K562 (cell line): ENCODE measurements around the gene TMEM131. TPM values are rescaled to one million over a fixed set of nuclear protein-coding genes. Genes with fewer than 3 reads are reported as not detected.

ENCODE experiments used
- ATAC-seq: fragments of 200-7000 bp; cut with Tn5 transposase; 3 replicates; pipeline ENCODE4 v1.9.1; 2020; ENCODE audit warnings: moderate library complexity
- BruUV-seq: library from RNA; stranded (reverse); fragments of 400-500 nt; replicated peaks from 2 replicates; lab custom pipeline; 2021; lab: Mats Ljungman, UMichigan
- CTCF ChIA-PET: fragments of 300-600 bp; formaldehyde crosslinking; extraction: SDS; loops from one replicate; lab custom pipeline; 2021; ENCODE audit warnings: low intra/inter-chr PET ratio; lab: Yijun Ruan, JAX
- POLR2A ChIA-PET: fragments of 300-600, 350-650 bp; sonication (Branson Sonifier 250); formaldehyde crosslinking; extraction: SDS; loops from one replicate; lab custom pipeline; 2021; ENCODE audit warnings: antibody characterized with exemption, inconsistent platforms; lab: Yijun Ruan, JAX
- DNase-seq, 4 experiments: peaks; one replicate each; pipeline versions ENCODE4 v3.0.0 to v3.0.0-alpha.2; 2011 to 2018; ENCODE audit warnings: low spot score in 3 of 4, mixed read lengths in 3 of 4; ENCODE audit errors: extremely low read depth in 1 of 4
- FAIRE-seq: peaks from 2 replicates; lab custom pipeline; 2011; peaks lifted over from hg19 to GRCh38; lab: Jason Lieb, UNC
- H2AFZ ChIP-seq: 2 replicates; pipeline ENCODE4 v1.6.0; 2011; ENCODE audit warnings: low read depth, low read length, control low read depth, inconsistent platforms
- H3K27ac ChIP-seq: fragments of 200-600 bp; 3 replicates; pipeline ENCODE4 v1.8.0; 2011; ENCODE audit warnings: low read depth, mild to moderate bottlenecking, control low read depth, inconsistent platforms, low read length, moderate library complexity, mixed read lengths; ENCODE audit errors: extremely low read depth
- H3K27me3 ChIP-seq, 2 experiments: fragments of 300-600 bp in 1 of 2; 2 replicates in 1 of 2; 3 replicates in 1 of 2; pipeline versions ENCODE4 v1.6.0 to v1.8.0; 2011; ENCODE audit warnings: inconsistent platforms in 2 of 2, low read length in 2 of 2, mild to moderate bottlenecking in 1 of 2, mixed read lengths in 1 of 2, moderate library complexity in 1 of 2; ENCODE audit not compliant: control insufficient read depth in 2 of 2, insufficient read depth in 2 of 2
- H3K36me3 ChIP-seq: fragments of 300-600 bp; 3 replicates; pipeline ENCODE4 v1.8.0; 2011; ENCODE audit warnings: mild to moderate bottlenecking, low read length, inconsistent platforms; ENCODE audit not compliant: control insufficient read depth, insufficient read depth
- H3K4me1 ChIP-seq, 2 experiments: fragments of 200-600 bp in 1 of 2; replicated peaks in 1 of 2; 2 replicates in 1 of 2; 3 replicates in 1 of 2; pipeline versions ENCODE4 v1.5.1 to v1.8.0; 2011; ENCODE audit warnings: inconsistent platforms in 2 of 2, low read length in 2 of 2, mild to moderate bottlenecking in 1 of 2, mixed read lengths in 1 of 2, moderate library complexity in 1 of 2; ENCODE audit not compliant: control insufficient read depth in 2 of 2, insufficient read depth in 2 of 2
- H3K4me2 ChIP-seq: 2 replicates; pipeline ENCODE4 v1.6.1; 2011; ENCODE audit warnings: low read length, control low read depth, inconsistent platforms, mixed read lengths; ENCODE audit not compliant: insufficient read depth
- H3K4me3 ChIP-seq: fragments of 200-600 bp; sonication (generic), shearing (Covaris generic); 2 replicates; pipeline ENCODE4 v1.5.1; 2016; ENCODE audit warnings: control low read depth, inconsistent platforms
- H3K79me2 ChIP-seq: fragments of 200-600 bp; 3 replicates; pipeline ENCODE4 v1.8.0; 2011; ENCODE audit warnings: low read length, inconsistent platforms; ENCODE audit not compliant: control insufficient read depth, insufficient read depth
- H3K9ac ChIP-seq, 2 experiments: 2 replicates each; pipeline versions ENCODE4 v1.6.0 to v1.6.1; 2011; ENCODE audit warnings: low read depth in 2 of 2, low read length in 2 of 2, control low read depth in 1 of 2, inconsistent platforms in 1 of 2, mild to moderate bottlenecking in 1 of 2, mixed read lengths in 1 of 2; ENCODE audit not compliant: insufficient read depth in 1 of 2
- H3K9me1 ChIP-seq: one replicate; pipeline ENCODE4 v1.6.0; 2011; ENCODE audit warnings: inconsistent platforms, mild to moderate bottlenecking, low read length, moderate library complexity; ENCODE audit not compliant: control insufficient read depth, insufficient read depth
- H3K9me3 ChIP-seq: replicated peaks from 2 replicates; pipeline ENCODE4 v1.5.1; 2011; ENCODE audit warnings: low read depth, low read length, inconsistent platforms; ENCODE audit not compliant: control insufficient read depth, insufficient read depth
- H4K20me1 ChIP-seq: replicated peaks from 2 replicates; pipeline ENCODE4 v1.6.1; 2011; ENCODE audit warnings: low read length, inconsistent platforms, mixed read lengths; ENCODE audit not compliant: control insufficient read depth, insufficient read depth
- ATF3 ChIP-seq, 2 experiments: fragments of 450-650 bp in 1 of 2; sonication (generic) in 1 of 2; formaldehyde crosslinking in 1 of 2; IDR thresholded peaks in 1 of 2; conservative IDR thresholded peaks in 1 of 2; 2 replicates each; pipeline versions ENCODE4 v1.6.1 to v1.8.1; 2016 to 2023; ENCODE audit warnings: mild to moderate bottlenecking in 2 of 2, moderate library complexity in 2 of 2, inconsistent platforms in 1 of 2, missing genetic modification reagents in 1 of 2
- CEBPG ChIP-seq, 3 experiments: fragments of 200-800 bp in 1 of 3; sonication (Bioruptor generic) in 1 of 3; sonication (generic) in 1 of 3; formaldehyde crosslinking in 1 of 3; IDR thresholded peaks in 2 of 3; conservative IDR thresholded peaks in 1 of 3; 2 replicates each; pipeline versions ENCODE4 v1.6.1 to v1.8.0; 2016 to 2022; ENCODE audit warnings: missing compliant biosample characterization in 2 of 3, missing genetic modification characterization in 2 of 3, mild to moderate bottlenecking in 1 of 3, missing genetic modification reagents in 1 of 3
- TAL1 ChIP-seq: fragments of 450-650 bp; IDR thresholded peaks from 2 replicates; pipeline ENCODE4 v1.6.1; 2016; ENCODE audit warnings: mild to moderate bottlenecking
- WGBS: fragments of 100-300 bp; shearing (Covaris generic); methylation state at CpG from one replicate; pipeline ENCODE4 v1.1.6; 2016; ENCODE audit warnings: low coverage, mixed read lengths; ENCODE audit not compliant: insufficient coverage; ENCODE audit errors: missing lambda C conversion rate; 5-methylcytosine and 5-hydroxymethylcytosine counted together
- in situ Hi-C: fragments of 300-500 bp; cut with MboI; formaldehyde crosslinking; loops from 4 replicates; pipeline ENCODE4 v1.15.0; 2018; ENCODE audit warnings: inconsistent platforms, mixed read lengths
- intact Hi-C: fragments of 100-400 bp; cut with micrococcal nuclease; formaldehyde crosslinking; loops from 2 replicates; pipeline ENCODE4 v1.14.2; 2022
- polyA plus RNA-seq, 8 experiments: library from polyadenylated mRNA; depleted of rRNA in 4 of 8; stranded (reverse) in 5 of 8; unstranded in 3 of 8; fragments of >200 nt; fragmentation: Nextera tagmentation in 2 of 8; fragmentation: Illumina TruSeq in 1 of 8; extraction: Ambion mirVana in 2 of 8; extraction: Trizol in 1 of 8; gene quantifications; 2 replicates each; pipeline versions ENCODE4 v1.2.1 to v1.2.3, GENCODE V29; 2011 to 2014; ENCODE audit warnings: inconsistent platforms in 1 of 8, missing spikeins in 1 of 8
- total RNA-seq, 7 experiments: library from RNA; depleted of rRNA in 6 of 7; stranded (reverse); fragments of >200 nt in 6 of 7; fragmentation: Illumina TruSeq in 2 of 7; extraction: Trizol in 2 of 7; gene quantifications; 2 replicates each; pipeline versions ENCODE4 v1.2.1 to v1.2.3, GENCODE V29; 2011 to 2021; ENCODE audit warnings: low replicate concordance in 1 of 7

The TMEM131 gene
- total and polyA plus RNA-seq, 9 of the 15 experiments (the other 6 are each of a cell fraction or from before 2014, with no cell fraction given) = 2.5 to 21.1 (median 12.4) TPM

GRCh38 chr2:97727296-97727695 lies 268.5 kb downstream of the TMEM131 start:
- ChIA-PET POLR2A (interaction anchor here (0.7 to 1.6 kb wide), 2 partner anchors 13 to 1420 kb away, joined by 3 to 5 read pairs; no protein-coding TSS in a partner anchor), CTCF (no interaction called here)
- no peak overlapping the region for H2AFZ ChIP-seq
- ATAC-seq (no peak), DNase-seq (no peak), FAIRE-seq (no peak)
- in situ Hi-C loops (no loop called here), intact Hi-C loops (no loop called here)
- H3K79me2 ChIP-seq = no peaks in the 10 kb centered on the region
- H3K4me3 ChIP-seq = no peak overlapping the region
- H3K27ac ChIP-seq = no peak overlapping the region
- no peak overlapping the region for H3K4me2 ChIP-seq
- 33% methylated on average over 7 of the region's 7 CpGs for WGBS
- BruUV-seq = no TSS peak
- H3K9me1 ChIP-seq = no peaks in the 10 kb centered on the region
- no peaks in the 10 kb centered on the region for H4K20me1 ChIP-seq
- no peaks in the 10 kb centered on the region for H3K9me3 ChIP-seq
- H3K36me3 ChIP-seq = no peaks in the 10 kb centered on the region
- TF ChIP-seq TAL1 (no peak), CEBPG (CRISPR knock-in tag; IDR thresholded peaks at IDR 0.05) (0 out of 2 replicates have a peak, but pooled peaks have one; percentile 30), CEBPG (tag; conservative IDR thresholded peaks at IDR 0.05 in 1 of 2, IDR thresholded peaks at IDR 0.05 in 1 of 2) (peak; percentile 8 to 30; a peak in 2 of 4 replicates), ATF3 (IDR thresholded peaks at IDR 0.05) (peak; percentile 51; the same call in 1 of the 2 replicates), ATF3 (CRISPR knock-in tag; conservative IDR thresholded peaks at IDR 0.05) (no peak)
- peaks cover 0 to 42% of the 10 kb centered on the region in 2 experiments; a peak in 2 of 5 replicates for H3K27me3 ChIP-seq
- H3K9ac ChIP-seq = no peak overlapping the region
- H3K4me1 ChIP-seq = peaks cover 0 to 17% of the 10 kb centered on the region in 2 experiments; a peak in 1 of 5 replicates
